ENCODE measurements around the gene SOAT1.
"Not testable (repeated sequence)": the region's sequence is repeated elsewhere in the genome, so short reads cannot be mapped to it uniquely, and the experiment has no call there.

Gene SOAT1

DNA sequence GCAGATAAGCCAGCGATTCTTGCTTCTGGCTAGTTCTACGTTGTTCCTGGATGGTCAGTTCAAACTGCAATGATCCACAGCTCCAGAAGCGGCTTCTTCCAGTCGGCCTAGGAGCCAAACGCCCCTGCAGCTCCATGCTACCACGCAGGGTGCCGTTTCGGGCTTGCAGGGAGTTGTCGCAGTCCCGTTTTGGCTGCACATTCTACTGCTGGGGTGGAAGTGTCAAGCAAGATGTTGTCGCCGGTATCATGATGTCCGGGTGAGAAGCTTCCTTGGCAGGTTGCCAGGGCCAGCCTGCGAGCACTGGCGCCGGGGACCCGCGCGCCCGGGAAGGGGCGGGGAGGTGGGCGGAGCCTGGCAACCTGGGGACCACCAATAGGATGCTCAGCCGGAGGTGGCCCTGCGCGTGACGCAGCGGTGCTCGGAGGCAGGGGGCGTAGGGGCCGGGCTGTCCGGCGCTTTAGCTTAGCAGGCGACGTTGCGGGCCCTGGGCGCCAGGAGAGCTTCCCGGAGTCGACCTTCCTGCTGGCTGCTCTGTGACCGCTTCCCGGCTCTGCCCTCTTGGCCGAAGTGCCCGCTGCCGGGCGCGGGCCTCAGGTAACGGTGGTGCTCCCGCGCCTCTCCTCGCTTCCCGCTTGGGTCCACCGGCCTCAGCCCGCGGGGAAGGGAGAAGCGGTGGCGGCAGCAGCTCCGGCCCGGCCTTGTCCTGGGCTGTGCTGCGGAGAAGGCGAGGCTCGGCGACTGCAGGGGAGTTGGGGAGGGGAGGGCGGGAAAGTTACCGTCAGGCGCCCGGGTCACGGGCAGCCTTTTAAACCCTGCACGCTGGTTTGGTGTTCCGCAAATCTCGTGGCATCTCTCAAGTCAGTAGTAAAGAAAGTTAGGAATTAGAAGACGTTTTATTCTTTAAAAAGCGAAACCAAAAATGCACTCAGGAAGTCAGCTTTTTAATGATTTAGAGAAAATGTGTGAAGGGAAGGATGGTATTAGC is at the start of gene SOAT1:
TSS of gene SOAT1 (plus strand) at position 458 of the 988 bp plus-strand sequence. CDS start 8,888 bp downstream, outside the sequence.
- DNase-seq (ENCODE audit: low spot score): peak; percentile 83
- peak within 1 kb of the TSS; percentile 87 for H3K27ac ChIP-seq
- TF ChIP-seq, protein P1, sequence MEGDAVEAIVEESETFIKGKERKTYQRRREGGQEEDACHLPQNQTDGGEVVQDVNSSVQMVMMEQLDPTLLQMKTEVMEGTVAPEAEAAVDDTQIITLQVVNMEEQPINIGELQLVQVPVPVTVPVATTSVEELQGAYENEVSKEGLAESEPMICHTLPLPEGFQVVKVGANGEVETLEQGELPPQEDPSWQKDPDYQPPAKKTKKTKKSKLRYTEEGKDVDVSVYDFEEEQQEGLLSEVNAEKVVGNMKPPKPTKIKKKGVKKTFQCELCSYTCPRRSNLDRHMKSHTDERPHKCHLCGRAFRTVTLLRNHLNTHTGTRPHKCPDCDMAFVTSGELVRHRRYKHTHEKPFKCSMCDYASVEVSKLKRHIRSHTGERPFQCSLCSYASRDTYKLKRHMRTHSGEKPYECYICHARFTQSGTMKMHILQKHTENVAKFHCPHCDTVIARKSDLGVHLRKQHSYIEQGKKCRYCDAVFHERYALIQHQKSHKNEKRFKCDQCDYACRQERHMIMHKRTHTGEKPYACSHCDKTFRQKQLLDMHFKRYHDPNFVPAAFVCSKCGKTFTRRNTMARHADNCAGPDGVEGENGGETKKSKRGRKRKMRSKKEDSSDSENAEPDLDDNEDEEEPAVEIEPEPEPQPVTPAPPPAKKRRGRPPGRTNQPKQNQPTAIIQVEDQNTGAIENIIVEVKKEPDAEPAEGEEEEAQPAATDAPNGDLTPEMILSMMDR (conservative IDR thresholded peaks at IDR 0.05; ENCODE audit: low read depth): 0 out of 2 replicates have a peak, but pooled peaks have one; percentile 7
- ChIA-PET CTCF (interaction anchor here (0.5 to 1.0 kb wide), 4 partner anchors 35 to 118 kb away, joined by 3 to 4 read pairs (median 4); no protein-coding TSS in a partner anchor), POLR2A (ENCODE audit: low non-redundant PET) (interaction anchor here (0.5 to 0.6 kb wide), 2 partner anchors 19 to 43 kb away, joined by 3 to 6 read pairs; no protein-coding TSS in a partner anchor)

DNA sequence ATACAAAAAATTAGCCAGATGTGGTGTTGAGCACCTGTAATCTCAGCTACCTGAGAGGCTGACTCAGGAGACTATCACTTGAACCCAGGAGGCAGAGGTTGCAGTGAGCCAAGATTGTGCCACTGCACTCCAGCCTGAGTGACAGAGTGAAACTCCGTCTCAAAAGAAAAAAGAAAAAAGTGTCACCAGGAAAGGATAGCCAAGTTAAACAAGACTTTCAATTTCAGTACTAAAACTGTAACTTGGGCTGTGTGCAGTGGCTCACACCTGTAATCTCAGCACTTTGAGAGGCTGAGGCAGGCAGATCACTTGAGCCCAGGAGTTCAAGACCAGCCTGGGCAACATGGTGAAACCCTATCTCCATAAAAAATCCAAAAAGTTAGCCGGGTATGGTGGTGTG is 48.2 kb upstream of the SOAT1 start:
- POLR2A ChIA-PET (ENCODE audit: low non-redundant PET); H3K27ac ChIP-seq; DNase-seq (ENCODE audit: low spot score): not testable (repeated sequence)
- CTCF ChIA-PET: interaction anchor here (0.5 kb wide), 1 partner anchor 124 kb away, joined by 3 read pairs; no protein-coding TSS in a partner anchor

DNA sequence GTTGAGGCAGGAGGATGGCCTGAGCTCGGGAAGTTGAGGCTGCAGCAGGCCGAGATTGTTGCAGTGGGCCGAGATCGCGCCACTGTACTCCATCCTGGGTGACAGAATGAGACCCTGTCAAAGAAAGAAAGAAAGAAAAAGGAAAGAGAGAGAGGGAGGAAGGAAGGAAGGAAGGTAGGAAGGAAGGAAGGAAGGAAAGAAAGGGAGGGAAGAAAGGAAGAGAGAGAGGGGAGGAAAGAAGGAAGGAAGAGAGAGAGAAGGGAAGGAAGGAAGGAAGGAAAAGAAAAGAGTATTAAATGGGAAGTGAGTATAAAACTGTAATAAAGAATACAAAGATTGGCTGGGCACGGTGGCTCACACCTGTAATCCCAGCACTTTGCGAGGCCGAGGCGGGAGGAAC is 45.7 kb upstream of the SOAT1 start:
- ChIA-PET POLR2A (ENCODE audit: low non-redundant PET) (no interaction called here), CTCF (no interaction called here)
- H3K27ac ChIP-seq: no peak overlapping the region
- DNase-seq (ENCODE audit: low spot score): no peak
- TF ChIP-seq, protein P1 (conservative IDR thresholded peaks at IDR 0.05; ENCODE audit: low read depth): no peak

DNA sequence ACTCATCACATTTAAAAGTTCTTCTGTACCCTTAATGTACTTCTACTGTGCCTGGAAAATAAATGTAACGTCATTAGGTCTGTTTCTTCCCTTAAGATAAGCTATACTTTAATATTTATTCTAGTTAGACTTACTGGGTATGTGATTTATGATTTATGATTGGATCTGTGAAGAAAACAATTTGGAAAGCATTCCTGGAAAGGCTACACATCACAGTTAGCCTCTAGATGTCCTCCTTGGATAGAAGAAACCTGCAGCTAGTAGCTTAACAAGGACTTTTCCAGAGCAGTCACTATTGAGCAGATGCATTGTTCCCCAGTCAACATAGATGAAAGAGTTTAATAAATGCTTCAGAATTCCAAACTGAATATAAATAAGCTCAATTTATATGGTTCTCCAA is 41.9 kb upstream of the SOAT1 start:
- TF ChIP-seq, protein P1 (conservative IDR thresholded peaks at IDR 0.05; ENCODE audit: low read depth): peak; percentile 21

DNA sequence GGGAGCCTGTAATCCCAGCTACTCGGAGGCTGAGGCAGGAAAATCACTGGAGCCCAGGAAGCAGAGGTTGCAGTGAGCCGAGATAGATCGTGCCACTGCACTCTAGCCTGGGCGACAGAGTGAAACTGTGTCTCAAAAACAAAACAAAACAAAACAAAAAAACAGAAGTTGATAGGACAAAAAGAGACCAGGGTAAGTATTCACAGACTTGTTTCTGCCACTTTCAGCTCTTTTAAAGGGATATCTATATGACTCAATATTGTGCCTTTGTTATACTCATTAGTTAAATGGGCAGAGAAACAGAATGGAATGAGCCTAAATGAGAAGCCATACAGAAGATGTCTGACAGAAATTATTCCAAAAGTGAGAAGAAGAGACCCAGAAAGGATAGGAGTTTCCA is 41.0 kb upstream of the SOAT1 start:
- CTCF ChIA-PET: interaction anchor here (0.6 kb wide), 2 partner anchors 117 to 443 kb away, joined by 3 read pairs; no protein-coding TSS in a partner anchor

More for the DNA sequence above, 41.9 kb upstream of the SOAT1 start:
- ChIA-PET POLR2A (ENCODE audit: low non-redundant PET) (no interaction called here), CTCF (interaction anchor here (0.6 to 1.2 kb wide), 9 partner anchors 9 to 659 kb away, joined by 3 to 5 read pairs (median 4); partner anchors contain the start of gene AXDND1)
- no peak overlapping the region for H3K27ac ChIP-seq
- peak; percentile 27 for DNase-seq (ENCODE audit: low spot score)

DNA sequence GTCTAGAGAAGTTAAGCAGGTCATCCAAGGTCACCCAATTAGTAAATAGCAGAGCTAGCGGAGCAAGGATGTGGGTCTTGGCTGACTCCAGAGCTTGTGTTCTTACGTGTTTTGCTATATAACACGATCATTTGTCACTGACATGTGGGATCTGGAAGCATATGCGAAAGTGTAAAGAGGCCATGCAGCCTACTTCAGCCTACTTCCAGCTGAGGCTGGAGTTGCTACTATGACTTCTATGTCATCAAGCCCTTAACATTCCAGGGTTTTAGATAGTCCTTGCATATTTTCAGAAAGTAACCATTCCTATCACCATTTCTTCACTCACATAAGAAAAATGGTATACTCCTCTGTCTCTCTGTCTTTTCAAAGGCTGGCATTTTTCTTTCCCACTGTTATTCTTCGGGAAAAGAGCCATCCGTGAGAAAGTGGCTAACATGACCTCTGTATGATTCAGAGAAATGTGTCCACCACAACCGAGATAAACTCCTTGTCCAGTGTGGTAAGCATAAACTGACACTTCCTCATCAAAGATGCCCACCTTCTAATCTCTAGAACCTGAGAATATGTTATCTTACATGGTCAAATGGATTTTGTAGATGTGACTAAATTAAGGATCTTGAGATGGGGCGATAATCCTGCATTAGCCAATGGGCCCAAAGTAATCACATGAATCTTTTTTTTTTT is 40.2 kb upstream of the SOAT1 start:
- TF ChIP-seq, protein P1 (conservative IDR thresholded peaks at IDR 0.05; ENCODE audit: low read depth): no peak
- ChIA-PET CTCF (interaction anchor here (0.6 kb wide), 1 partner anchor 117 kb away, joined by 3 read pairs; no protein-coding TSS in a partner anchor), POLR2A (ENCODE audit: low non-redundant PET) (no interaction called here)
- no peak for DNase-seq (ENCODE audit: low spot score)
- H3K27ac ChIP-seq: no peak overlapping the region

More for the DNA sequence above, 41.0 kb upstream of the SOAT1 start:
- no peak for DNase-seq (ENCODE audit: low spot score)
- no peak overlapping the region for H3K27ac ChIP-seq
- TF ChIP-seq, protein P1 (conservative IDR thresholded peaks at IDR 0.05; ENCODE audit: low read depth): no peak
- POLR2A ChIA-PET (ENCODE audit: low non-redundant PET): no interaction called here

Measured in RWPE1 (cell line).